Measurements from ENCODE around the gene ARHGAP6. TPM values are rescaled to one million over a fixed set of nuclear protein-coding genes. Genes with fewer than 3 reads are reported as not detected.

Gene ARHGAP6
- total and polyA plus RNA-seq, 8 donors, result 2.2 to 26.4 (median 8.7) TPM

GRCh38 chrX:11424903-11425674, 240.6 kb downstream of the ARHGAP6 start:
- H3K4me1 ChIP-seq, result no peaks in the 10 kb centered on the region
- no peaks in the 10 kb centered on the region for H3K36me3 ChIP-seq
- WGBS, 5 donors, result 30 to 61% (median 34%) methylated on average over 7 of the region's 7 CpGs
- TF ChIP-seq POLR2A (IDR thresholded peaks at IDR 0.05) (no peak), CTCF (IDR thresholded peaks at IDR 0.05) (no peak), EP300 (IDR thresholded peaks at IDR 0.05) (no peak), POLR2AphosphoS5 (IDR thresholded peaks at IDR 0.05) (no peak)
- H3K27me3 ChIP-seq, result peaks cover 0 to 9% (median 0%) of the 10 kb centered on the region in 3 donors
- H3K4me3 ChIP-seq, result no peak overlapping the region
- H3K9me3 ChIP-seq, result no peaks in the 10 kb centered on the region
- no peak for DNase-seq
- intact Hi-C loops (cut with DNase I; ENCODE audit: low total_unique reads), result no loop called here
- peak overlapping the region in 1 of 5 donors; percentile 54 for H3K27ac ChIP-seq

GRCh38 chrX:11423949-11424348, 241.8 kb downstream of the ARHGAP6 start:
- H3K27ac ChIP-seq, result peak overlapping the region in 4 of 5 donors; percentile 25 to 54 (median 38)
- no peaks in the 10 kb centered on the region for H3K9me3 ChIP-seq
- intact Hi-C loops (cut with DNase I; ENCODE audit: low total_unique reads), result no loop called here
- no peaks in the 10 kb centered on the region for H3K4me1 ChIP-seq
- 65 to 87% (median 81%) methylated on average over 3 of the region's 3 CpGs for WGBS, 5 donors
- DNase-seq, result no peak
- no peak for TF ChIP-seq CTCF (IDR thresholded peaks at IDR 0.05)
- no peak for TF ChIP-seq EP300 (IDR thresholded peaks at IDR 0.05)
- no peak for TF ChIP-seq POLR2AphosphoS5 (IDR thresholded peaks at IDR 0.05)
- no peak for TF ChIP-seq POLR2A (IDR thresholded peaks at IDR 0.05)
- H3K4me3 ChIP-seq, result no peak overlapping the region
- H3K27me3 ChIP-seq, result peaks cover 0 to 9% (median 0%) of the 10 kb centered on the region in 3 donors
- no peaks in the 10 kb centered on the region for H3K36me3 ChIP-seq

- Histone ChIP-seq H3K4me3 (no peak overlapping the region), H3K27me3 (peaks cover 0 to 9% (median 0%) of the 10 kb centered on the region in 3 donors), H3K4me1 (no peaks in the 10 kb centered on the region), H3K9me3 (no peaks in the 10 kb centered on the region), H3K36me3 (no peaks in the 10 kb centered on the region), H3K27ac (peak overlapping the region in 4 of 5 donors; percentile 25 to 54 (median 38))
- TF ChIP-seq CTCF (IDR thresholded peaks at IDR 0.05) (no peak), POLR2AphosphoS5 (IDR thresholded peaks at IDR 0.05) (peak in 1 of 3 donors; percentile 18)
- peak; percentile 29 to 43 for DNase-seq
- intact Hi-C loops (cut with DNase I; ENCODE audit: low total_unique reads), result no loop called here
- WGBS, 5 donors, result 75 to 100% (median 93%) methylated on average over 1 of the region's 1 CpG
Observed at GRCh38 chrX:11423362-11423818, 242.3 kb downstream of the ARHGAP6 start.

- Histone ChIP-seq H3K36me3 (no peaks in the 10 kb centered on the region), H3K27me3 (peaks cover 0 to 6% (median 0%) of the 10 kb centered on the region in 3 donors), H3K27ac (peak overlapping the region in 3 of 5 donors; percentile 20 to 35 (median 27)), H3K9me3 (no peaks in the 10 kb centered on the region), H3K4me1 (no peaks in the 10 kb centered on the region), H3K4me3 (no peak overlapping the region)
- intact Hi-C loops (cut with DNase I; ENCODE audit: low total_unique reads), result no loop called here
- no peak for TF ChIP-seq POLR2AphosphoS5 (IDR thresholded peaks at IDR 0.05)
- no peak for TF ChIP-seq EP300 (IDR thresholded peaks at IDR 0.05)
- no peak for DNase-seq
Observed at GRCh38 chrX:11422525-11422857, 243.2 kb downstream of the ARHGAP6 start.
